GM13976 (cell line): Measurements from ENCODE around the gene TREX2.

Source experiments
- DNase-seq: peaks from one replicate; pipeline ENCODE4 v3.0.0; 2012; ENCODE audit warnings: low spot score
- in situ Hi-C: fragments of 300-500 bp; cut with MboI; formaldehyde crosslinking; loops from one replicate; pipeline ENCODE4 v1.12.0; 2022; ENCODE audit warnings: low sequenced_read_pairs, mixed read lengths, inconsistent platforms; ENCODE audit not compliant: unreplicated experiment
- TF ChIP-seq, protein P1 (sequence below): IDR thresholded peaks from 2 replicates; pipeline ENCODE4 v1.5.1; 2012; ENCODE audit warnings: borderline replicate concordance, mild to moderate bottlenecking; ENCODE audit not compliant: insufficient read depth; ENCODE audit errors: extremely low read depth, missing control alignments, control extremely low read depth

Gene TREX2

DNA sequence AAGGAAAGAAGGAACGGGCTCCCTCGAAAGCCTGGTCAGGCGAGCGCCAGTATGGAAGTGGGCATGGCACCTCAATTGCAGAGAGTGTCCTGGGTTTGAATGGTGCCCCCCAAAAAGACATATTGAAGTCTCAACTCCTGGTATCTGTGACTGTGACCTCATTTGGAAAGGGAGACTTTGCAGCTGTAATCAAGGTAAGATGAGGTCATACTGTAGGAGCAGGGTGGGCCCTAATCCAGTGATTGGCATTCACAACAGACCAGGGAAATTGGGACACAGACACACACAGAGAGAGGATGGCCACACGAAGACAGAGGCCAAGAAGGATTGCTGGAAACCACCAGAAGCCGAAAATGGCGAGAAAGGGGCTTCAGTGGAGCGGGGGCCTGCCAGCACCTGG, 28.2 kb downstream of the TREX2 start:
- in situ Hi-C loops, result no loop called here
- TF ChIP-seq, protein P1, sequence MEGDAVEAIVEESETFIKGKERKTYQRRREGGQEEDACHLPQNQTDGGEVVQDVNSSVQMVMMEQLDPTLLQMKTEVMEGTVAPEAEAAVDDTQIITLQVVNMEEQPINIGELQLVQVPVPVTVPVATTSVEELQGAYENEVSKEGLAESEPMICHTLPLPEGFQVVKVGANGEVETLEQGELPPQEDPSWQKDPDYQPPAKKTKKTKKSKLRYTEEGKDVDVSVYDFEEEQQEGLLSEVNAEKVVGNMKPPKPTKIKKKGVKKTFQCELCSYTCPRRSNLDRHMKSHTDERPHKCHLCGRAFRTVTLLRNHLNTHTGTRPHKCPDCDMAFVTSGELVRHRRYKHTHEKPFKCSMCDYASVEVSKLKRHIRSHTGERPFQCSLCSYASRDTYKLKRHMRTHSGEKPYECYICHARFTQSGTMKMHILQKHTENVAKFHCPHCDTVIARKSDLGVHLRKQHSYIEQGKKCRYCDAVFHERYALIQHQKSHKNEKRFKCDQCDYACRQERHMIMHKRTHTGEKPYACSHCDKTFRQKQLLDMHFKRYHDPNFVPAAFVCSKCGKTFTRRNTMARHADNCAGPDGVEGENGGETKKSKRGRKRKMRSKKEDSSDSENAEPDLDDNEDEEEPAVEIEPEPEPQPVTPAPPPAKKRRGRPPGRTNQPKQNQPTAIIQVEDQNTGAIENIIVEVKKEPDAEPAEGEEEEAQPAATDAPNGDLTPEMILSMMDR, result no peak

GRCh38 chrX:153416781-153417450, 28.9 kb downstream of the TREX2 start:
- TF ChIP-seq, protein P1, result no peak
- no peak for DNase-seq
- in situ Hi-C loops, result no loop called here

More for the DNA sequence above, 28.2 kb downstream of the TREX2 start:
- no peak for DNase-seq

DNA sequence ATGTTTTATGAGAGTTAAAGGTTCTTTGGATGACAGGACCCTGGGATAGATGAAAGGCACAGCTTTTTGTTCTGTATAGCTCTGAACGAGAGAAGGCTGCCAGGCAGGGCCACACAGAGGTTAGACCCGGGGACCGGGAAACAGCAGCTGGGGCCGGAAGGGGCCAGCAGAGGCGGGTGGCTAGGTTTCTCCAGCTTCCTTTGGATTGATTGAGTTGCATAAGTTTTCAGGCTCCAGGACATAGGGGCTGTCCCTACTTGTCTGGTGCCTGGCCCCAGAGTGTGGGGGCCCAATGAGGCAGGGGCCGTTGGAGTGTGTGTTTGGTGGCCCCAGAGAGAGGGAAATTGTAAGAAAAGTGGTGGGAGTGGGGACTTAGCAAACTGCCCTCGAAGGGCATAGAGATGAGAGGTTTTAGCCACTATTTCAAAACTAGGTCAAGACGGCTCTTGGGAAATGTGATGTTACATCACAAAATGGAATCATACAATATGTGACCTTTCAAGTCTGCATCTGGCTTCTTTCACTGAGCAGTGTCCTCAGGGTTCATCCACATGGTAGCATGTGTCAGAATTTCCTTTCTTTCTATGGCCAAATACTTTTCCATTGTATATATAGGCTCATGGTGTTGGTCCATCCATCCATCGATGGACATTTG, 30.9 kb downstream of the TREX2 start:
- in situ Hi-C loops, result no loop called here
- TF ChIP-seq, protein P1, result no peak
- DNase-seq, result no peak

DNA sequence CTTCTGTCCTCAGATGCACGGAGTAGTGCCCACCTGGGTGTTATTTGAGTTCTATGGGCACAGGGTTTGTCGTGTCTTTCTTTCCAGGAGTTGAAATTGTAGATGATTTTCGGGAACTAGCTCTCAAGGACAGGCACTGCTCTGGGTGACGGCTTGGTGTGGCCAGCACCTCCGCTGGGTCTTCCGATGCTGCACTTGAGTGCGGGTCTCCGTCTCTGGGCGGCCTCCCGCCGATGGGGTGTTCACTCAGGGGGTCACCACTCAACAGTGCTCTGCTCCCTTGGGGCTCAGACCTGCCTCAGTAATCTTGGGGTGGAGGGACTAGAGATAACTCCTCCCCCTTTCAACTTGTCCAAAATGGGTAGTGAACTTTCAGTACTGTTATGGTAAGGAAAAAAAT, 32.1 kb downstream of the TREX2 start:
- no peak for DNase-seq
- in situ Hi-C loops, result no loop called here
- TF ChIP-seq, protein P1, result no peak

DNA sequence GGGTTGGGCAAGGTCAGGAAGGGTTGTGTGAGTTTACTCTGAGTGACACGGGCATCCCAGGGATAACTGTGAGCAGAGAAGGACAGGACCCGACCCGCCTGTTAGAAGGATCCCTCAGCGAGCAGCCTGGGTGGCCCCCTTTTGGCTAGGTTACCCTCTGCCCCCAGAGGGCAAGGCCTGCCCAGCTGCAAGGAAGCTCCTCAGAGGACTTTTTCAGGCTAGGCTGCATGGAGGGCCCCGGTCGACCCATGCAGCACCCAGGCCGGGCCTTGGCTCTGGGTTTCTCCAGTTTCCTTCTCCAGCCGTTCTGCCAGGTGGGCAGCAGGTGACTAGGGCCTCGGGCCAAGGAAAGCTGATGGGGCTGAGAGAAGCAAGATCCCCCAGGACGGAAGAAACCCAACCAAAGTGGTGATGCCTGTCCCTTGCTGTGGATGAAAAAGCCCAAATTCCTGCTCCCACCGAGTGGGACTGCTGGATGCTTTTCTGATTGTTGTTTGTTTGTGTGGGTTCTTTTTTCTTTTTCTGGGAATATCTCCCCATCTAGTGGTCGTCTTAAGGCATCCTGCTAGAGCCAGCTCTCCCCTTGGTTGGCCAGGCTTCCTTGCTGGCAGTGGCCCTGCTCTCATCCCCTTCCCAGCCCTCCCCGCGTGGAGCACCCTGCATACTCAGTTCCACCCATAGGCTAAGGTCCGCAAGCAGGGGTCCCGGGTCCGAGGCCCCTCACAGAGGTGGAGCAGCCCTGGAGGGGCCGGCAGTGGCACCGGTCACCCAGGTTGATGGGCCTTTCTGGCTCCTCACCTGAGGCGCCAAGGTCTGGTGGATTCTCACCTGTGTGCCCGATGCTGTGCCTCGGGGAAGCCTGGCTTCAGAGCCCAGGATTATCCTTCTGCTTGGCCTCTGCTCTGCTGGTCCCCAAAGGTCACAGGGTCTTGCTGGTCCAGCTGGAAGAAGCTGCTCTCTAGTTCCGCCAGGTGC, 32.8 kb downstream of the TREX2 start:
- DNase-seq, result no peak
- in situ Hi-C loops, result no loop called here
- TF ChIP-seq, protein P1, result no peak

- in situ Hi-C loops, result no loop called here
- no peak for DNase-seq
- TF ChIP-seq, protein P1, result no peak
Measured at GRCh38 chrX:153411988-153412574, 33.8 kb downstream of the TREX2 start.
